ENCODE data around the gene LUC7L. TPM values are rescaled to one million over a fixed set of nuclear protein-coding genes. Genes with fewer than 3 reads are reported as not detected.
A peak's percentile ranks its signal among the peaks of the same experiment; 100 is the strongest.
"Not testable (repeated sequence)": the region's sequence is repeated elsewhere in the genome, so short reads cannot be mapped to it uniquely, and the experiment has no call there.

The LUC7L gene
- 32.0 and 57.0 TPM in 2 replicates for total RNA-seq

- DNase-seq (ENCODE audit: low read depth, low spot score) = peak; percentile 44
Observed at GRCh38 chr16:228852-229730, at the start of gene LUC7L. LUC7L (minus strand) TSS chr16:229449; CDS start chr16:229339, 110 bp downstream.

GRCh38 chr16:278863-279366 is 49.7 kb upstream of the LUC7L start:
- DNase-seq (ENCODE audit: low read depth, low spot score) = no peak

GRCh38 chr16:276426-277077 is 47.3 kb upstream of the LUC7L start:
- DNase-seq (ENCODE audit: low read depth, low spot score) = no peak

GRCh38 chr16:275786-276232 is 46.6 kb upstream of the LUC7L start, which contains the start of gene RGS11:
RGS11 (minus strand) TSS chr16:275944; CDS start chr16:275911, 33 bp downstream.
- DNase-seq (ENCODE audit: low read depth, low spot score) = no peak

- no peak for DNase-seq (ENCODE audit: low read depth, low spot score)
Observed at GRCh38 chr16:275041-275641, 45.9 kb upstream of the LUC7L start.

GRCh38 chr16:273547-274421 is 44.5 kb upstream of the LUC7L start:
- DNase-seq (ENCODE audit: low read depth, low spot score) = no peak

- no peak for DNase-seq (ENCODE audit: low read depth, low spot score)
Observed at GRCh38 chr16:272633-273546, 43.6 kb upstream of the LUC7L start.

GRCh38 chr16:270381-271255 is 41.4 kb upstream of the LUC7L start:
- no peak for DNase-seq (ENCODE audit: low read depth, low spot score)

- DNase-seq (ENCODE audit: low read depth, low spot score) = no peak
Observed at GRCh38 chr16:269061-269796, 40.0 kb upstream of the LUC7L start.

- DNase-seq (ENCODE audit: low read depth, low spot score) = no peak
Observed at GRCh38 chr16:268141-269053, 39.1 kb upstream of the LUC7L start.

GRCh38 chr16:267562-267961 is 38.3 kb upstream of the LUC7L start:
- not testable (repeated sequence) for DNase-seq (ENCODE audit: low read depth, low spot score)

GRCh38 chr16:266258-267164 is 37.3 kb upstream of the LUC7L start:
- no peak for DNase-seq (ENCODE audit: low read depth, low spot score)

- DNase-seq (ENCODE audit: low read depth, low spot score) = no peak
Observed at GRCh38 chr16:265711-266110, 36.5 kb upstream of the LUC7L start.

- no peak for DNase-seq (ENCODE audit: low read depth, low spot score)
Observed at GRCh38 chr16:265002-265529, 35.8 kb upstream of the LUC7L start.

- DNase-seq (ENCODE audit: low read depth, low spot score) = no peak
Observed at GRCh38 chr16:264440-264951, 35.2 kb upstream of the LUC7L start.

- no peak for DNase-seq (ENCODE audit: low read depth, low spot score)
Observed at GRCh38 chr16:263944-264343, 34.7 kb upstream of the LUC7L start.

All from pulmonary artery endothelial cell (primary cell).